NB4 (cell line): ENCODE results near the gene FAM193B.

Source experiments
- DNase-seq: peaks from one replicate; pipeline ENCODE4 v3.0.0; 2010; ENCODE audit warnings: low read depth
- H3K4me3 ChIP-seq: one replicate; pipeline ENCODE4 v1.5.1; 2011; ENCODE audit warnings: mild to moderate bottlenecking, low read depth, low read length, moderate library complexity
- CTCF ChIP-seq: IDR thresholded peaks from one replicate; pipeline ENCODE4 v1.5.1; 2012; ENCODE audit warnings: low read depth, low read length
- MAX ChIP-seq: IDR thresholded peaks from 2 replicates; pipeline ENCODE4 v1.6.1; 2011; ENCODE audit warnings: low read depth, low read length
- MYC ChIP-seq: IDR thresholded peaks from 2 replicates; pipeline ENCODE4 v1.6.1; 2011; ENCODE audit warnings: low read depth, low read length
- POLR2A ChIP-seq: IDR thresholded peaks from 2 replicates; pipeline ENCODE4 v1.6.1; 2011; ENCODE audit warnings: mild to moderate bottlenecking; ENCODE audit not compliant: insufficient read length; ENCODE audit errors: extremely low read depth

FAM193B gene

GRCh38 chr5:177471610-177472356, 82.6 kb downstream of the FAM193B start:
- peak overlapping the region; percentile 47 for H3K4me3 ChIP-seq
- TF ChIP-seq POLR2A: no peak

GRCh38 chr5:177470759-177471536, 83.4 kb downstream of the FAM193B start:
- TF ChIP-seq POLR2A (no peak), CTCF (no peak), MAX (no peak), MYC (no peak)
- DNase-seq: no peak
- no peak overlapping the region for H3K4me3 ChIP-seq

More at GRCh38 chr5:177471610-177472356, 82.6 kb downstream of the FAM193B start:
- no peak for DNase-seq
